Ishikawa (cell line): Measurements from ENCODE around the gene BLID.

Experiments
- EGR1 ChIP-seq: IDR thresholded peaks from 2 replicates; pipeline ENCODE4 v1.6.1; 2012
- TF ChIP-seq, protein P1 (sequence below): IDR thresholded peaks from 2 replicates; pipeline ENCODE4 v1.6.1; 2012; ENCODE audit warnings: low read depth, mild to moderate bottlenecking

GRCh38 chr11:122082205-122082604 lies 33.8 kb downstream of the BLID start:
- TF ChIP-seq, protein P1, sequence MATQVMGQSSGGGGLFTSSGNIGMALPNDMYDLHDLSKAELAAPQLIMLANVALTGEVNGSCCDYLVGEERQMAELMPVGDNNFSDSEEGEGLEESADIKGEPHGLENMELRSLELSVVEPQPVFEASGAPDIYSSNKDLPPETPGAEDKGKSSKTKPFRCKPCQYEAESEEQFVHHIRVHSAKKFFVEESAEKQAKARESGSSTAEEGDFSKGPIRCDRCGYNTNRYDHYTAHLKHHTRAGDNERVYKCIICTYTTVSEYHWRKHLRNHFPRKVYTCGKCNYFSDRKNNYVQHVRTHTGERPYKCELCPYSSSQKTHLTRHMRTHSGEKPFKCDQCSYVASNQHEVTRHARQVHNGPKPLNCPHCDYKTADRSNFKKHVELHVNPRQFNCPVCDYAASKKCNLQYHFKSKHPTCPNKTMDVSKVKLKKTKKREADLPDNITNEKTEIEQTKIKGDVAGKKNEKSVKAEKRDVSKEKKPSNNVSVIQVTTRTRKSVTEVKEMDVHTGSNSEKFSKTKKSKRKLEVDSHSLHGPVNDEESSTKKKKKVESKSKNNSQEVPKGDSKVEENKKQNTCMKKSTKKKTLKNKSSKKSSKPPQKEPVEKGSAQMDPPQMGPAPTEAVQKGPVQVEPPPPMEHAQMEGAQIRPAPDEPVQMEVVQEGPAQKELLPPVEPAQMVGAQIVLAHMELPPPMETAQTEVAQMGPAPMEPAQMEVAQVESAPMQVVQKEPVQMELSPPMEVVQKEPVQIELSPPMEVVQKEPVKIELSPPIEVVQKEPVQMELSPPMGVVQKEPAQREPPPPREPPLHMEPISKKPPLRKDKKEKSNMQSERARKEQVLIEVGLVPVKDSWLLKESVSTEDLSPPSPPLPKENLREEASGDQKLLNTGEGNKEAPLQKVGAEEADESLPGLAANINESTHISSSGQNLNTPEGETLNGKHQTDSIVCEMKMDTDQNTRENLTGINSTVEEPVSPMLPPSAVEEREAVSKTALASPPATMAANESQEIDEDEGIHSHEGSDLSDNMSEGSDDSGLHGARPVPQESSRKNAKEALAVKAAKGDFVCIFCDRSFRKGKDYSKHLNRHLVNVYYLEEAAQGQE, result no peak
- TF ChIP-seq EGR1, result no peak
